Measurements from ENCODE around the gene NPIPA5. TPM values are rescaled to one million over a fixed set of nuclear protein-coding genes. Genes with fewer than 3 reads are reported as not detected.
"Not testable (repeated sequence)": the region's sequence is repeated elsewhere in the genome, so short reads cannot be mapped to it uniquely, and the experiment has no call there.

The NPIPA5 gene
- total and polyA plus RNA-seq, 2 of the 13 experiments (the other 11 are each of a cell fraction or from before 2014, with no cell fraction given): 9.7 to 21.5 TPM

DNA sequence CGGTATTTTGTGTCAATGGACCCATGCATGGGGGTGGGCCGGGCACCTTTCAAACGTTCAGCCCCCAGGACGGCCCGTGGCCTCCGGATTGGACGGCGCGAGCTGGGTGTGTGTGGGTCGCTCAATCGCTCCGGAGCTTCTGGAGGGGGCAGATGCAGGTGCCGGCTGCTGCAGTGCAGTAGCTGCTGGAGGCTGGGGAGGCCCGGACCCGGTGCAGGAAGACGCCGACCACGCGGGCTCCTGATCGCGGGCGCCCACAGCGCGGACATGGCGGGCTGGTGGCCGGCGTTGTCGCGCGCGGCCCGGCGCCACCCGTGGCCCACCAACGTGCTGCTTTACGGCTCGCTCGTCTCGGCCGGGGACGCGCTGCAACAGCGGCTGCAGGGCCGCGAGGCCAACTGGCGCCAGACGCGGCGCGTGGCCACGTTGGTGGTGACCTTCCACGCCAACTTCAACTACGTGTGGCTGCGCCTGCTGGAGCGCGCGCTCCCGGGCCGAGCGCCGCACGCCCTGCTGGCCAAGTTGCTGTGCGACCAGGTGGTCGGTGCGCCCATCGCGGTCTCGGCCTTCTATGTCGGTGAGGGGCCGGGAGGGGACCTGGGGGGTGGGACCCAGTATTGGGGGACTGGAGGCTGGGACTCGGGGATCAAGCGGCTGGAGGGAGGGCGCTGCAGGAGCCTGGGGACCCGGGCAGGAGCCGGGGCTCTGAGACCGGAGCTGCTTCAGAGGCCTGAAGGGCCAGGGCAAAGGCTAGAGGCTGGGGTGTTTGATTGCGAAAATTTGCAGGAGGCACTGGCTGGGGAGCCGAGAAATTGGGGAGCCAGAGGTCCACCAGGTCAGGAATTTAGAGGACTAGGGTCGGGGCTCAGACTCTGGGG is 17.8 kb upstream of the NPIPA5 start, which contains the start of gene MPV17L (continued):
- TF ChIP-seq, protein P1, sequence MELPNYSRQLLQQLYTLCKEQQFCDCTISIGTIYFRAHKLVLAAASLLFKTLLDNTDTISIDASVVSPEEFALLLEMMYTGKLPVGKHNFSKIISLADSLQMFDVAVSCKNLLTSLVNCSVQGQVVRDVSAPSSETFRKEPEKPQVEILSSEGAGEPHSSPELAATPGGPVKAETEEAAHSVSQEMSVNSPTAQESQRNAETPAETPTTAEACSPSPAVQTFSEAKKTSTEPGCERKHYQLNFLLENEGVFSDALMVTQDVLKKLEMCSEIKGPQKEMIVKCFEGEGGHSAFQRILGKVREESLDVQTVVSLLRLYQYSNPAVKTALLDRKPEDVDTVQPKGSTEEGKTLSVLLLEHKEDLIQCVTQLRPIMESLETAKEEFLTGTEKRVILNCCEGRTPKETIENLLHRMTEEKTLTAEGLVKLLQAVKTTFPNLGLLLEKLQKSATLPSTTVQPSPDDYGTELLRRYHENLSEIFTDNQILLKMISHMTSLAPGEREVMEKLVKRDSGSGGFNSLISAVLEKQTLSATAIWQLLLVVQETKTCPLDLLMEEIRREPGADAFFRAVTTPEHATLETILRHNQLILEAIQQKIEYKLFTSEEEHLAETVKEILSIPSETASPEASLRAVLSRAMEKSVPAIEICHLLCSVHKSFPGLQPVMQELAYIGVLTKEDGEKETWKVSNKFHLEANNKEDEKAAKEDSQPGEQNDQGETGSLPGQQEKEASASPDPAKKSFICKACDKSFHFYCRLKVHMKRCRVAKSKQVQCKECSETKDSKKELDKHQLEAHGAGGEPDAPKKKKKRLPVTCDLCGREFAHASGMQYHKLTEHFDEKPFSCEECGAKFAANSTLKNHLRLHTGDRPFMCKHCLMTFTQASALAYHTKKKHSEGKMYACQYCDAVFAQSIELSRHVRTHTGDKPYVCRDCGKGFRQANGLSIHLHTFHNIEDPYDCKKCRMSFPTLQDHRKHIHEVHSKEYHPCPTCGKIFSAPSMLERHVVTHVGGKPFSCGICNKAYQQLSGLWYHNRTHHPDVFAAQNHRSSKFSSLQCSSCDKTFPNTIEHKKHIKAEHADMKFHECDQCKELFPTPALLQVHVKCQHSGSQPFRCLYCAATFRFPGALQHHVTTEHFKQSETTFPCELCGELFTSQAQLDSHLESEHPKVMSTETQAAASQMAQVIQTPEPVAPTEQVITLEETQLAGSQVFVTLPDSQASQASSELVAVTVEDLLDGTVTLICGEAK (IDR thresholded peaks at IDR 0.05): not testable (repeated sequence)
- TF ChIP-seq, protein P1 (CRISPR knock-in tag; IDR thresholded peaks at IDR 0.05): peak; percentile 85
- 0 out of 2 replicates have a peak, but pooled peaks have one; percentile 72 for TF ChIP-seq SMAD1 (CRISPR knock-in tag; IDR thresholded peaks at IDR 0.05; ENCODE audit: borderline replicate concordance, low read depth)
- peak; percentile 95 for TF ChIP-seq MXD1 (CRISPR knock-in tag; IDR thresholded peaks at IDR 0.05)
- TF ChIP-seq RXRB (CRISPR knock-in tag; IDR thresholded peaks at IDR 0.05; ENCODE audit: borderline replicate concordance): peak; percentile 43
- peak; percentile 37; the same call in 1 of the 2 replicates for TF ChIP-seq HMG20A (CRISPR knock-in tag; IDR thresholded peaks at IDR 0.05; ENCODE audit: borderline replicate concordance)
- TF ChIP-seq ZNF329 (CRISPR knock-in tag; IDR thresholded peaks at IDR 0.05; ENCODE audit: low read depth): peak; percentile 92; the same call in 1 of the 2 replicates
- not testable (repeated sequence) for TF ChIP-seq LCORL (IDR thresholded peaks at IDR 0.05)
- TF ChIP-seq LCORL (CRISPR knock-in tag; IDR thresholded peaks at IDR 0.05): peak; percentile 85
- TF ChIP-seq, protein P2, sequence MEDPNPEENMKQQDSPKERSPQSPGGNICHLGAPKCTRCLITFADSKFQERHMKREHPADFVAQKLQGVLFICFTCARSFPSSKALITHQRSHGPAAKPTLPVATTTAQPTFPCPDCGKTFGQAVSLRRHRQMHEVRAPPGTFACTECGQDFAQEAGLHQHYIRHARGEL (CRISPR knock-in tag; IDR thresholded peaks at IDR 0.05): 0 out of 2 replicates have a peak, but pooled peaks have one; percentile 17
- TF ChIP-seq ZFY (CRISPR knock-in tag; IDR thresholded peaks at IDR 0.05): peak; percentile 92
- TF ChIP-seq BRF2 (CRISPR knock-in tag; IDR thresholded peaks at IDR 0.05): peak; percentile 81; the same call in 1 of the 2 replicates
- peak; percentile 53 for TF ChIP-seq SP2 (CRISPR knock-in tag; IDR thresholded peaks at IDR 0.05)
- peak; percentile 75 for TF ChIP-seq ZSCAN20 (CRISPR knock-in tag; IDR thresholded peaks at IDR 0.05; ENCODE audit: borderline replicate concordance)
- TF ChIP-seq, protein P3, sequence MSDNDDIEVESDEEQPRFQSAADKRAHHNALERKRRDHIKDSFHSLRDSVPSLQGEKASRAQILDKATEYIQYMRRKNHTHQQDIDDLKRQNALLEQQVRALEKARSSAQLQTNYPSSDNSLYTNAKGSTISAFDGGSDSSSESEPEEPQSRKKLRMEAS (IDR thresholded peaks at IDR 0.05): peak; percentile 76
- TF ChIP-seq ZBTB37 (CRISPR knock-in tag; IDR thresholded peaks at IDR 0.05): peak; percentile 34; the same call in 1 of the 2 replicates

Data from HepG2 (cell line).